ENCODE measurements around the gene FGF10.

DNA sequence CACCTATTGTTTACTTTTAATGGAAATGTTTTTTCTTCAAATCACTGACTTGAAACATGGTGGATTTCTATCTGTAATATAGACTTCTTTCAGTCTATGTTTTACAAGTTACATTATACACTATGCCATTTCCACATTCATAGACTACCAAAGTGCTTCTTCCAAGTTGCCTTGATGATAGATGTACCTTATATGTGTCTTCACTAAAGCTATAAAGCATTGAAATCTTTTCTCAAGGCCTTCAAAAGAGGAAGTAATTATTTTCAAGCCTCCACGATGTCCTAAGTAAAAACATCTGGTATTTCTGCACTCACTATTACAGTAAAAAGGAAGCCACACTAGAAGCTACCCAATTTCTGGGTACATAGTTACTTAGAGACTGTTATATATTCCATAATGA, 113.3 kb downstream of the FGF10 start:
- TF ChIP-seq POLR2A (IDR thresholded peaks at IDR 0.05; ENCODE audit: low read length) = no peak
- no peak for TF ChIP-seq GATA1 (IDR thresholded peaks at IDR 0.05; ENCODE audit: low read depth, low read length)

Data from erythroblast (primary cell).